Peyer's patch (tissue), 4 donors: ENCODE results near the gene SPIN1. TPM values are rescaled to one million over a fixed set of nuclear protein-coding genes. Genes with fewer than 3 reads are reported as not detected.

ENCODE experiments used
- DNase-seq, 3 donors: peaks; one replicate each; pipeline ENCODE4 v3.0.0-alpha.2; 2017 to 2019
- H3K27ac ChIP-seq, 4 donors: fragments of 200-600 bp; sonication (generic); one replicate each; pipeline ENCODE4 v1.5.1; 2016 to 2019
- H3K27me3 ChIP-seq, 2 donors: fragments of 200-600 bp; sonication (generic); one replicate each; pipeline ENCODE4 v1.5.1; 2019
- H3K36me3 ChIP-seq, 3 donors: fragments of 200-600 bp; sonication (generic); one replicate each; pipeline ENCODE4 v1.5.1; 2016 to 2019
- H3K4me1 ChIP-seq, 4 donors: fragments of 200-600 bp; sonication (generic); one replicate each; pipeline ENCODE4 v1.5.1; 2016 to 2019
- H3K4me3 ChIP-seq, 4 donors: fragments of 200-600 bp; sonication (generic); 1 replicate in 3 of 4; 2 replicates in 1 of 4; pipeline ENCODE4 v1.5.1; 2016 to 2019; ENCODE audit warnings: mild to moderate bottlenecking in 1 of 4
- H3K9me3 ChIP-seq, 4 donors: fragments of 200-600 bp; sonication (generic); one replicate each; pipeline ENCODE4 v1.5.1; 2016 to 2019; ENCODE audit warnings: mild to moderate bottlenecking in 1 of 4
- CTCF ChIP-seq, 6 experiments: fragments of 450-650 bp in 4 of 6; fragments of 200-600 bp in 2 of 6; sonication (generic) in 1 of 6; IDR thresholded peaks; one replicate each; pipeline ENCODE4 v1.5.1; 2017 to 2019; ENCODE audit warnings: antibody characterized with exemption in 6 of 6, mild to moderate bottlenecking in 3 of 6, moderate library complexity in 1 of 6
- POLR2A ChIP-seq, 2 donors: fragments of 450-650 bp; IDR thresholded peaks; one replicate each; pipeline ENCODE4 v1.5.1; 2017; ENCODE audit warnings: antibody characterized with exemption in 2 of 2, mild to moderate bottlenecking in 2 of 2, moderate library complexity in 2 of 2
- total RNA-seq, 4 donors: library from RNA; depleted of rRNA; stranded (reverse); fragments of >200 nt; gene quantifications; one replicate each; pipeline ENCODE4 v1.1.0, GENCODE V29; 2016

SPIN1 gene
- total RNA-seq, 4 donors from 2014 or later = 48.9 to 57.8 (median 53.7) TPM

- H3K27me3 ChIP-seq = no peaks in the 10 kb centered on the region
- DNase-seq = no peak
- H3K9me3 ChIP-seq = no peaks in the 10 kb centered on the region
- H3K27ac ChIP-seq = no peak overlapping the region
- no peaks in the 10 kb centered on the region for H3K36me3 ChIP-seq
- H3K4me3 ChIP-seq = no peak overlapping the region
- H3K4me1 ChIP-seq = peaks cover 0 to 18% (median 0%) of the 10 kb centered on the region in 4 donors
- TF ChIP-seq CTCF (IDR thresholded peaks at IDR 0.05) (no peak), POLR2A (IDR thresholded peaks at IDR 0.05) (no peak)
Observed at GRCh38 chr9:88390371-88390990, 2.2 kb downstream of the SPIN1 start.

- TF ChIP-seq CTCF (IDR thresholded peaks at IDR 0.05) (no peak), POLR2A (IDR thresholded peaks at IDR 0.05) (no peak)
- Histone ChIP-seq H3K9me3 (no peaks in the 10 kb centered on the region), H3K4me3 (no peak overlapping the region), H3K27me3 (no peaks in the 10 kb centered on the region), H3K36me3 (no peaks in the 10 kb centered on the region), H3K27ac (peak overlapping the region in 1 of 4 donors; percentile 41), H3K4me1 (peaks cover 0 to 17% (median 0%) of the 10 kb centered on the region in 4 donors)
- DNase-seq = no peak
Observed at GRCh38 chr9:88391236-88391635, 3.0 kb downstream of the SPIN1 start.

- peaks cover 0 to 10% (median 0%) of the 10 kb centered on the region in 4 donors for H3K4me1 ChIP-seq
- H3K27me3 ChIP-seq = no peaks in the 10 kb centered on the region
- no peak for DNase-seq
- H3K36me3 ChIP-seq = no peaks in the 10 kb centered on the region
- no peak overlapping the region for H3K27ac ChIP-seq
- TF ChIP-seq CTCF (IDR thresholded peaks at IDR 0.05) = no peak
- TF ChIP-seq POLR2A (IDR thresholded peaks at IDR 0.05) = no peak
- H3K9me3 ChIP-seq = no peaks in the 10 kb centered on the region
- H3K4me3 ChIP-seq = no peak overlapping the region
Observed at GRCh38 chr9:88391921-88392320, 3.7 kb downstream of the SPIN1 start.

- Histone ChIP-seq H3K4me3 (no peak overlapping the region), H3K27me3 (no peaks in the 10 kb centered on the region), H3K27ac (peak overlapping the region in 1 of 4 donors; percentile 31), H3K4me1 (peaks cover 0 to 7% (median 0%) of the 10 kb centered on the region in 4 donors), H3K9me3 (no peaks in the 10 kb centered on the region), H3K36me3 (no peaks in the 10 kb centered on the region)
- DNase-seq = no peak
- no peak for TF ChIP-seq CTCF (IDR thresholded peaks at IDR 0.05)
- TF ChIP-seq POLR2A (IDR thresholded peaks at IDR 0.05) = no peak
Observed at GRCh38 chr9:88392549-88392948, 4.3 kb downstream of the SPIN1 start.

GRCh38 chr9:88396836-88397577 is 8.8 kb downstream of the SPIN1 start:
- no peaks in the 10 kb centered on the region for H3K4me1 ChIP-seq
- no peaks in the 10 kb centered on the region for H3K9me3 ChIP-seq
- no peaks in the 10 kb centered on the region for H3K27me3 ChIP-seq
- H3K4me3 ChIP-seq = no peak overlapping the region
- H3K36me3 ChIP-seq = no peaks in the 10 kb centered on the region
- no peak for DNase-seq
- no peak overlapping the region for H3K27ac ChIP-seq
- TF ChIP-seq CTCF (IDR thresholded peaks at IDR 0.05) (no peak), POLR2A (IDR thresholded peaks at IDR 0.05) (no peak)
